Right renal cortex interstitium (tissue), 3 donors: ENCODE data around the gene COL25A1. TPM values are rescaled to one million over a fixed set of nuclear protein-coding genes. Genes with fewer than 3 reads are reported as not detected.

Source experiments
- DNase-seq, 3 donors: peaks; one replicate each; pipeline ENCODE4 v3.0.0-alpha.2; 2013; ENCODE audit warnings: low read depth in 3 of 3, low spot score in 2 of 3
- polyA plus RNA-seq, 3 donors: library from polyadenylated mRNA; unstranded; fragments of 120-200 nt; gene quantifications; one replicate each; pipeline ENCODE4 v1.2.1, GENCODE V29; 2013; ENCODE audit not compliant: insufficient read length in 3 of 3

COL25A1 gene
- polyA plus RNA-seq, 3 donors: 11.6 to 20.0 (median 16.8) TPM

GRCh38 chr4:108833046-108833445, 469.4 kb downstream of the COL25A1 start:
- DNase-seq: no peak

GRCh38 chr4:108831886-108832285, 470.6 kb downstream of the COL25A1 start:
- DNase-seq: no peak

GRCh38 chr4:108831291-108831690, 471.2 kb downstream of the COL25A1 start:
- no peak for DNase-seq

GRCh38 chr4:108830509-108831244, 471.8 kb downstream of the COL25A1 start:
- peak in 2 of 3 donors; percentile 38 to 39 for DNase-seq

- DNase-seq: no peak
These were observed 472.4 kb downstream of the COL25A1 start for GRCh38 chr4:108829966-108830492.

GRCh38 chr4:108828620-108829019, 473.8 kb downstream of the COL25A1 start:
- no peak for DNase-seq

- no peak for DNase-seq
These were observed 476.7 kb downstream of the COL25A1 start for GRCh38 chr4:108825737-108826136.

- DNase-seq: no peak
These were observed 481.0 kb downstream of the COL25A1 start for GRCh38 chr4:108821351-108821930.

GRCh38 chr4:108820492-108821350, 481.7 kb downstream of the COL25A1 start:
- DNase-seq: no peak

- no peak for DNase-seq
These were observed 488.1 kb downstream of the COL25A1 start for GRCh38 chr4:108814326-108814725.

GRCh38 chr4:108813261-108813660, 489.2 kb downstream of the COL25A1 start:
- no peak for DNase-seq

- DNase-seq: no peak
These were observed 491.0 kb downstream of the COL25A1 start for GRCh38 chr4:108811486-108811885.

GRCh38 chr4:108810087-108810486, 492.4 kb downstream of the COL25A1 start:
- DNase-seq: no peak

- DNase-seq: no peak
These were observed 497.7 kb downstream of the COL25A1 start for GRCh38 chr4:108804648-108805273.

GRCh38 chr4:108799306-108799705, 503.2 kb downstream of the COL25A1 start:
- no peak for DNase-seq

GRCh38 chr4:108796173-108796572, 506.3 kb downstream of the COL25A1 start:
- DNase-seq: no peak

GRCh38 chr4:108795733-108796132, 506.7 kb downstream of the COL25A1 start:
- DNase-seq: no peak

GRCh38 chr4:108794136-108794535, 508.3 kb downstream of the COL25A1 start:
- no peak for DNase-seq

GRCh38 chr4:108793415-108793814, 509.0 kb downstream of the COL25A1 start:
- DNase-seq: no peak

GRCh38 chr4:108788731-108789130, 513.7 kb downstream of the COL25A1 start:
- no peak for DNase-seq

GRCh38 chr4:108787724-108788123, 514.7 kb downstream of the COL25A1 start:
- DNase-seq: no peak
